HepG2 (cell line): ENCODE measurements around the gene S100P. TPM values are rescaled to one million over a fixed set of nuclear protein-coding genes. Genes with fewer than 3 reads are reported as not detected.

ENCODE experiments used
- AKAP8 ChIP-seq: sonication (generic); formaldehyde crosslinking; IDR thresholded peaks from 2 replicates; pipeline ENCODE4 v1.5.1; 2020; ENCODE audit warnings: mild to moderate bottlenecking, missing genetic modification reagents
- CBX2 ChIP-seq, 2 experiments: fragments of 200-600 bp in 1 of 2; sonication (generic); formaldehyde crosslinking in 1 of 2; IDR thresholded peaks; 2 replicates each; pipeline versions ENCODE4 v1.7.0 to v1.8.1; 2018 to 2022; ENCODE audit warnings: low read depth in 2 of 2, low read length in 1 of 2, mild to moderate bottlenecking in 1 of 2, missing genetic modification reagents in 1 of 2
- CHD2 ChIP-seq: IDR thresholded peaks from 2 replicates; pipeline ENCODE4 v1.6.1; 2011; ENCODE audit warnings: low read depth, low read length, improper control_type of control experiment
- GABPB1 ChIP-seq: IDR thresholded peaks from 2 replicates; pipeline ENCODE4 v1.6.1; 2016; ENCODE audit warnings: mild to moderate bottlenecking, missing genetic modification reagents, moderate library complexity, missing compliant biosample characterization
- IRX3 ChIP-seq: sonication (generic); formaldehyde crosslinking; IDR thresholded peaks from 2 replicates; pipeline ENCODE4 v1.8.1; 2023; ENCODE audit warnings: mild to moderate bottlenecking, low read depth, missing genetic modification reagents, borderline replicate concordance
- JUNB ChIP-seq: sonication (generic); formaldehyde crosslinking; IDR thresholded peaks from 2 replicates; pipeline ENCODE4 v1.8.0; 2022; ENCODE audit warnings: missing genetic modification reagents, mild to moderate bottlenecking, borderline replicate concordance
- NFIB ChIP-seq: sonication (generic); formaldehyde crosslinking; IDR thresholded peaks from 2 replicates; pipeline ENCODE4 v1.9.0; 2021; ENCODE audit warnings: missing genetic modification reagents, mild to moderate bottlenecking, borderline replicate concordance
- SIX1 ChIP-seq: sonication (generic); formaldehyde crosslinking; IDR thresholded peaks from 2 replicates; pipeline ENCODE4 v1.4.0; 2020; ENCODE audit warnings: missing genetic modification reagents, borderline replicate concordance
- TBX3 ChIP-seq: fragments of 450-650 bp; IDR thresholded peaks from 2 replicates; pipeline ENCODE4 v1.6.1; 2017; ENCODE audit warnings: antibody characterized with exemption, mild to moderate bottlenecking, inconsistent platforms, borderline replicate concordance
- ZNF317 ChIP-seq: sonication (generic); formaldehyde crosslinking; IDR thresholded peaks from 2 replicates; pipeline ENCODE4 v1.5.0; 2020; ENCODE audit warnings: mild to moderate bottlenecking, missing genetic modification reagents
- ZNF556 ChIP-seq: sonication (generic); formaldehyde crosslinking; IDR thresholded peaks from 2 replicates; pipeline ENCODE4 v1.4.0; 2020; ENCODE audit warnings: mild to moderate bottlenecking, missing genetic modification reagents, borderline replicate concordance
- polyA plus RNA-seq, 8 experiments: library from polyadenylated mRNA; depleted of rRNA in 3 of 8; stranded (reverse) in 7 of 8; unstranded in 1 of 8; fragments of >200 nt; fragmentation: Illumina TruSeq in 4 of 8; extraction: Trizol in 4 of 8; gene quantifications; 2 replicates each; pipeline versions ENCODE4 v1.2.1 to v1.2.3, GENCODE V29; 2011 to 2016; ENCODE audit warnings: low read depth in 4 of 8, missing spikeins in 1 of 8, mixed read lengths in 1 of 8; ENCODE audit not compliant: insufficient read depth in 1 of 8
- total RNA-seq, 5 experiments: library from RNA; depleted of rRNA; stranded (reverse); fragments of >200 nt; fragmentation: Illumina TruSeq; extraction: Trizol; gene quantifications; 2 replicates each; pipeline ENCODE4 v1.2.3, GENCODE V29; 2016; ENCODE audit warnings: low read depth in 1 of 5
- TF ChIP-seq, protein P1 (sequence below): sonication (generic); formaldehyde crosslinking; IDR thresholded peaks from 2 replicates; pipeline ENCODE4 v1.4.0; 2020; ENCODE audit warnings: mild to moderate bottlenecking, missing genetic modification reagents, borderline replicate concordance
- TF ChIP-seq, protein P2 (sequence below): sonication (generic); formaldehyde crosslinking; IDR thresholded peaks from 2 replicates; pipeline ENCODE4 v1.4.0; 2020; ENCODE audit warnings: mild to moderate bottlenecking, missing genetic modification reagents
- TF ChIP-seq, protein P3 (sequence below): IDR thresholded peaks from 2 replicates; pipeline ENCODE4 v1.6.1; 2018; ENCODE audit warnings: missing genetic modification reagents, mild to moderate bottlenecking, missing compliant biosample characterization
- TF ChIP-seq, protein P4 (sequence below): sonication (generic); formaldehyde crosslinking; IDR thresholded peaks from 2 replicates; pipeline ENCODE4 v1.8.0; 2022; ENCODE audit warnings: missing genetic modification reagents, mild to moderate bottlenecking, borderline replicate concordance

The S100P gene
- total and polyA plus RNA-seq, 2 of the 13 experiments (the other 11 are each of a cell fraction or from before 2014, with no cell fraction given): 278 to 1,649 TPM

DNA sequence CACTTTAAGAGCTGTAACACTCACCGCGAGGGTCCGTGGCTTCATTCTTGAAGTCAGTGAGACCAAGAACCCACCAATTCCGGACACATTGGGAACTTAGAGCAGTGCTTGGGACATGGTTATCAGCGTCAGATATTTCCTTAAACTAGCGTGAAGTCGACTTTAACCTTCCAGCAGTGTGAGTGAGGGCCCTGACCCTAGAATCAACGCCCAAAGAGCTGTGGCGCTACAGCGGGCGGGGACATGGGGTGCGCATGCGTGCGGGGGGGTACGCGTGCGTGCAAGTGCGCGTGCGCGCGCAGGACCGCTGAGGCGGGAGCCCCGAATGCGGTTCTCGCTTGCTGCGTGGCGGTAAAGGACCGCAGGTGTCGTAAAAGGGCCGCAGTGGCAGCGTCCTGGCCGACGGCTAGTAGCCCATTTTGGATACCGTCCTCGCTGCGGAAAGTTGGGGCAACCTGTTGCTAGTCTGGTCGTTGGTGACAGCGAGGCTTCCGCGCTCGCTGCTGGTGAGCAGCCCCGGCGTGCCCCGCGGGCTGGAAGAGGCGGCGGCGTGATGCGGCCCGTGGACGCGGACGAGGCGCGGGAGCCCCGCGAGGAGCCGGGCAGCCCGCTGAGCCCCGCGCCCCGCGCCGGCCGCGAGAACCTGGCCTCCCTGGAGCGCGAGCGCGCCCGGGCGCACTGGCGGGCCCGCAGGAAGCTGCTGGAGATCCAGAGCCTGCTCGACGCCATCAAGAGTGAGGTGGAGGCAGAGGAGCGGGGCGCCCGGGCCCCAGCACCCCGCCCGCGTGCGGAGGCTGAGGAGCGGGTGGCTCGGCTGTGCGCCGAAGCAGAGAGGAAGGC, 19.8 kb upstream of the S100P start (continued):
- TF ChIP-seq, protein P1, sequence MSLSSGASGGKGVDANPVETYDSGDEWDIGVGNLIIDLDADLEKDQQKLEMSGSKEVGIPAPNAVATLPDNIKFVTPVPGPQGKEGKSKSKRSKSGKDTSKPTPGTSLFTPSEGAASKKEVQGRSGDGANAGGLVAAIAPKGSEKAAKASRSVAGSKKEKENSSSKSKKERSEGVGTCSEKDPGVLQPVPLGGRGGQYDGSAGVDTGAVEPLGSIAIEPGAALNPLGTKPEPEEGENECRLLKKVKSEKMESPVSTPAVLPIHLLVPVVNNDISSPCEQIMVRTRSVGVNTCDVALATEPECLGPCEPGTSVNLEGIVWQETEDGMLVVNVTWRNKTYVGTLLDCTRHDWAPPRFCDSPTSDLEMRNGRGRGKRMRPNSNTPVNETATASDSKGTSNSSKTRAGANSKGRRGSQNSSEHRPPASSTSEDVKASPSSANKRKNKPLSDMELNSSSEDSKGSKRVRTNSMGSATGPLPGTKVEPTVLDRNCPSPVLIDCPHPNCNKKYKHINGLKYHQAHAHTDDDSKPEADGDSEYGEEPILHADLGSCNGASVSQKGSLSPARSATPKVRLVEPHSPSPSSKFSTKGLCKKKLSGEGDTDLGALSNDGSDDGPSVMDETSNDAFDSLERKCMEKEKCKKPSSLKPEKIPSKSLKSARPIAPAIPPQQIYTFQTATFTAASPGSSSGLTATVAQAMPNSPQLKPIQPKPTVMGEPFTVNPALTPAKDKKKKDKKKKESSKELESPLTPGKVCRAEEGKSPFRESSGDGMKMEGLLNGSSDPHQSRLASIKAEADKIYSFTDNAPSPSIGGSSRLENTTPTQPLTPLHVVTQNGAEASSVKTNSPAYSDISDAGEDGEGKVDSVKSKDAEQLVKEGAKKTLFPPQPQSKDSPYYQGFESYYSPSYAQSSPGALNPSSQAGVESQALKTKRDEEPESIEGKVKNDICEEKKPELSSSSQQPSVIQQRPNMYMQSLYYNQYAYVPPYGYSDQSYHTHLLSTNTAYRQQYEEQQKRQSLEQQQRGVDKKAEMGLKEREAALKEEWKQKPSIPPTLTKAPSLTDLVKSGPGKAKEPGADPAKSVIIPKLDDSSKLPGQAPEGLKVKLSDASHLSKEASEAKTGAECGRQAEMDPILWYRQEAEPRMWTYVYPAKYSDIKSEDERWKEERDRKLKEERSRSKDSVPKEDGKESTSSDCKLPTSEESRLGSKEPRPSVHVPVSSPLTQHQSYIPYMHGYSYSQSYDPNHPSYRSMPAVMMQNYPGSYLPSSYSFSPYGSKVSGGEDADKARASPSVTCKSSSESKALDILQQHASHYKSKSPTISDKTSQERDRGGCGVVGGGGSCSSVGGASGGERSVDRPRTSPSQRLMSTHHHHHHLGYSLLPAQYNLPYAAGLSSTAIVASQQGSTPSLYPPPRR: peak; percentile 43; the same call in 1 of the 2 replicates
- TF ChIP-seq, protein P2, sequence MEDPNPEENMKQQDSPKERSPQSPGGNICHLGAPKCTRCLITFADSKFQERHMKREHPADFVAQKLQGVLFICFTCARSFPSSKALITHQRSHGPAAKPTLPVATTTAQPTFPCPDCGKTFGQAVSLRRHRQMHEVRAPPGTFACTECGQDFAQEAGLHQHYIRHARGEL (CRISPR knock-in tag): 0 out of 2 replicates have a peak, but pooled peaks have one; percentile 67
- TF ChIP-seq CHD2 (peak; percentile 27; the same call in 1 of the 2 replicates), ZNF317 (no peak; the same call in 1 of the 2 replicates), CBX2 (IDR thresholded peaks at IDR 0.05; ENCODE audit: low read depth, low read length) (no peak), CBX2 (CRISPR knock-in tag; IDR thresholded peaks at IDR 0.05; ENCODE audit: low read depth) (no peak), IRX3 (no peak), AKAP8 (CRISPR knock-in tag) (no peak; the same call in 1 of the 2 replicates), GABPB1 (CRISPR knock-in tag) (peak; percentile 77), NFIB (CRISPR knock-in tag) (no peak), JUNB (CRISPR knock-in tag) (peak; percentile 41; the same call in 1 of the 2 replicates), SIX1 (CRISPR knock-in tag) (no peak), TBX3 (no peak), ZNF556 (CRISPR knock-in tag) (peak; percentile 91)
- TF ChIP-seq, protein P3, sequence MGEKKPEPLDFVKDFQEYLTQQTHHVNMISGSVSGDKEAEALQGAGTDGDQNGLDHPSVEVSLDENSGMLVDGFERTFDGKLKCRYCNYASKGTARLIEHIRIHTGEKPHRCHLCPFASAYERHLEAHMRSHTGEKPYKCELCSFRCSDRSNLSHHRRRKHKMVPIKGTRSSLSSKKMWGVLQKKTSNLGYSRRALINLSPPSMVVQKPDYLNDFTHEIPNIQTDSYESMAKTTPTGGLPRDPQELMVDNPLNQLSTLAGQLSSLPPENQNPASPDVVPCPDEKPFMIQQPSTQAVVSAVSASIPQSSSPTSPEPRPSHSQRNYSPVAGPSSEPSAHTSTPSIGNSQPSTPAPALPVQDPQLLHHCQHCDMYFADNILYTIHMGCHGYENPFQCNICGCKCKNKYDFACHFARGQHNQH (CRISPR knock-in tag): peak; percentile 42
- TF ChIP-seq, protein P4, sequence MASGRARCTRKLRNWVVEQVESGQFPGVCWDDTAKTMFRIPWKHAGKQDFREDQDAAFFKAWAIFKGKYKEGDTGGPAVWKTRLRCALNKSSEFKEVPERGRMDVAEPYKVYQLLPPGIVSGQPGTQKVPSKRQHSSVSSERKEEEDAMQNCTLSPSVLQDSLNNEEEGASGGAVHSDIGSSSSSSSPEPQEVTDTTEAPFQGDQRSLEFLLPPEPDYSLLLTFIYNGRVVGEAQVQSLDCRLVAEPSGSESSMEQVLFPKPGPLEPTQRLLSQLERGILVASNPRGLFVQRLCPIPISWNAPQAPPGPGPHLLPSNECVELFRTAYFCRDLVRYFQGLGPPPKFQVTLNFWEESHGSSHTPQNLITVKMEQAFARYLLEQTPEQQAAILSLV (CRISPR knock-in tag): peak; percentile 72
